Calu3 (cell line): Measurements from ENCODE around the gene DNAH14. TPM values are rescaled to one million over a fixed set of nuclear protein-coding genes. Genes with fewer than 3 reads are reported as not detected.

Experiments
- BruUV-seq: library from RNA; stranded (reverse); fragments of 400-500 nt; replicated peaks from 2 replicates; lab custom pipeline; 2021; lab: Mats Ljungman, UMichigan
- CTCF ChIA-PET: fragments of 300-600 bp; sonication (Branson Sonifier 250); formaldehyde crosslinking; loops from one replicate; lab custom pipeline; 2022; ENCODE audit warnings: antibody characterized with exemption; lab: Charles Lee
- DNase-seq: peaks from one replicate; pipeline ENCODE4 v3.0.0; 2022
- H3K27ac Mint-ChIP-seq: one replicate; pipeline ENCODE4 v1.8.0; 2022; ENCODE audit warnings: mixed read lengths; ENCODE audit not compliant: unreplicated experiment
- H3K27me3 Mint-ChIP-seq: one replicate; pipeline ENCODE4 v1.8.0; 2022; ENCODE audit warnings: mixed read lengths; ENCODE audit not compliant: unreplicated experiment
- H3K36me3 Mint-ChIP-seq: one replicate; pipeline ENCODE4 v1.8.0; 2022; ENCODE audit warnings: mild to moderate bottlenecking, moderate library complexity, mixed read lengths; ENCODE audit not compliant: insufficient read depth, unreplicated experiment
- H3K4me1 Mint-ChIP-seq: one replicate; pipeline ENCODE4 v1.8.0; 2022; ENCODE audit warnings: mild to moderate bottlenecking, low read depth, mixed read lengths; ENCODE audit not compliant: unreplicated experiment
- H3K4me3 Mint-ChIP-seq: one replicate; pipeline ENCODE4 v1.8.0; 2022; ENCODE audit warnings: mild to moderate bottlenecking, low read depth, moderate library complexity, mixed read lengths; ENCODE audit not compliant: unreplicated experiment
- H3K9me3 Mint-ChIP-seq: one replicate; pipeline ENCODE4 v1.8.0; 2022; ENCODE audit warnings: low read depth, mixed read lengths; ENCODE audit not compliant: unreplicated experiment
- intact Hi-C: fragments of 100-400 bp; cut with micrococcal nuclease; formaldehyde crosslinking; loops from one replicate; pipeline ENCODE4 v1.10.0; 2022; ENCODE audit not compliant: unreplicated experiment
- total RNA-seq: library from RNA; stranded (reverse); gene quantifications from 2 replicates; pipeline ENCODE4 v1.2.3, GENCODE V29; 2022
- TF ChIP-seq, protein P1 (sequence below): fragments of 200-600 bp; IDR thresholded peaks from one replicate; pipeline ENCODE4 v1.8.0; 2022; ENCODE audit warnings: antibody characterized with exemption; ENCODE audit not compliant: unreplicated experiment

Gene DNAH14
- total RNA-seq, 1 experiment from 2014 or later, result 66.8 TPM

DNA sequence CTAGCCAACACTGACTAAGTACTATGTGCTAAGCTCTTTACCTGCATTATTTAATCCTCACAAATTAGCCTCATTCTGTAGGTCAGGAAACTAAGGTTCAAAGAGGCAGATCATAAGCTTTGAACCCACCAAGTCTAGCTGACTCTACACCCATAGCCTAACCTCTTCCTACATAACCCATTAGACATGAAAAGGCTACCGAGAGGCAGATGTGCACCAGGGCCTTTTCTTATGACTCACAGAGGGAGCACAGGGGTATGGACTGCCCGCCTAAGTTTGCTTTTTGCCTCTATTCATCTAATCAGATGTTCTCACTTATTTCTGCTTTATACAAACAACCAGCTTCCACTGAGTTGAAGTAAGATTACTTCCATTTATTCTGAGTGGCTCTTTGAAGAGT lies 466.9 kb downstream of the DNAH14 start:
- DNase-seq, result no peak
- CTCF ChIA-PET, result no interaction called here
- Mint-ChIP-seq H3K4me3 (no peak overlapping the region), H3K27ac (no peak overlapping the region), H3K36me3 (peaks cover 77% of the 10 kb centered on the region), H3K27me3 (no peaks in the 10 kb centered on the region), H3K4me1 (no peaks in the 10 kb centered on the region), H3K9me3 (no peaks in the 10 kb centered on the region)
- TF ChIP-seq, protein P1, sequence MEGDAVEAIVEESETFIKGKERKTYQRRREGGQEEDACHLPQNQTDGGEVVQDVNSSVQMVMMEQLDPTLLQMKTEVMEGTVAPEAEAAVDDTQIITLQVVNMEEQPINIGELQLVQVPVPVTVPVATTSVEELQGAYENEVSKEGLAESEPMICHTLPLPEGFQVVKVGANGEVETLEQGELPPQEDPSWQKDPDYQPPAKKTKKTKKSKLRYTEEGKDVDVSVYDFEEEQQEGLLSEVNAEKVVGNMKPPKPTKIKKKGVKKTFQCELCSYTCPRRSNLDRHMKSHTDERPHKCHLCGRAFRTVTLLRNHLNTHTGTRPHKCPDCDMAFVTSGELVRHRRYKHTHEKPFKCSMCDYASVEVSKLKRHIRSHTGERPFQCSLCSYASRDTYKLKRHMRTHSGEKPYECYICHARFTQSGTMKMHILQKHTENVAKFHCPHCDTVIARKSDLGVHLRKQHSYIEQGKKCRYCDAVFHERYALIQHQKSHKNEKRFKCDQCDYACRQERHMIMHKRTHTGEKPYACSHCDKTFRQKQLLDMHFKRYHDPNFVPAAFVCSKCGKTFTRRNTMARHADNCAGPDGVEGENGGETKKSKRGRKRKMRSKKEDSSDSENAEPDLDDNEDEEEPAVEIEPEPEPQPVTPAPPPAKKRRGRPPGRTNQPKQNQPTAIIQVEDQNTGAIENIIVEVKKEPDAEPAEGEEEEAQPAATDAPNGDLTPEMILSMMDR, result no peak
- intact Hi-C loops, result no loop called here
- no TSS peak for BruUV-seq

DNA sequence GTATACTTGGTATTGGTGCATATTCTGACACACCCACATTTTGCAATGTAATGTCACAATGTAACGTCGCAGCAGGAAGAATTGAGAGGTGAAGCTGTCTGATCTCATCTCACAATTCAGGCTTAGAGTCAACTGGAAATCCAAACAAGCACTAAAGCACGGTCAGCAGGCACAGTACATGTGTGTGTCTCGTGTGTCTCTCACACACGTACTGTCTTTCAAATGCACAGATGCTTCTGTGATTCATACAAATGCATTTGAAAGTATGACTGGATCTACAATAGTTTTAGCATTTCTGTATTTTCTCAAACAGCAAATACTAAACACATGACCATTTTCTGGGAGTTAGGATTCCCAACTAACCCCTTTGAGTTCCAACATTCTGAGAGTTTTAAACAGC lies 471.5 kb downstream of the DNAH14 start:
- peaks cover 89% of the 10 kb centered on the region for H3K36me3 Mint-ChIP-seq
- H3K9me3 Mint-ChIP-seq, result no peaks in the 10 kb centered on the region
- CTCF ChIA-PET, result no interaction called here
- TF ChIP-seq, protein P1, result no peak
- no peak overlapping the region for H3K4me3 Mint-ChIP-seq
- BruUV-seq, result no TSS peak
- H3K27ac Mint-ChIP-seq, result no peak overlapping the region
- no peak for DNase-seq
- no peaks in the 10 kb centered on the region for H3K27me3 Mint-ChIP-seq
- intact Hi-C loops, result no loop called here
- no peaks in the 10 kb centered on the region for H3K4me1 Mint-ChIP-seq

DNA sequence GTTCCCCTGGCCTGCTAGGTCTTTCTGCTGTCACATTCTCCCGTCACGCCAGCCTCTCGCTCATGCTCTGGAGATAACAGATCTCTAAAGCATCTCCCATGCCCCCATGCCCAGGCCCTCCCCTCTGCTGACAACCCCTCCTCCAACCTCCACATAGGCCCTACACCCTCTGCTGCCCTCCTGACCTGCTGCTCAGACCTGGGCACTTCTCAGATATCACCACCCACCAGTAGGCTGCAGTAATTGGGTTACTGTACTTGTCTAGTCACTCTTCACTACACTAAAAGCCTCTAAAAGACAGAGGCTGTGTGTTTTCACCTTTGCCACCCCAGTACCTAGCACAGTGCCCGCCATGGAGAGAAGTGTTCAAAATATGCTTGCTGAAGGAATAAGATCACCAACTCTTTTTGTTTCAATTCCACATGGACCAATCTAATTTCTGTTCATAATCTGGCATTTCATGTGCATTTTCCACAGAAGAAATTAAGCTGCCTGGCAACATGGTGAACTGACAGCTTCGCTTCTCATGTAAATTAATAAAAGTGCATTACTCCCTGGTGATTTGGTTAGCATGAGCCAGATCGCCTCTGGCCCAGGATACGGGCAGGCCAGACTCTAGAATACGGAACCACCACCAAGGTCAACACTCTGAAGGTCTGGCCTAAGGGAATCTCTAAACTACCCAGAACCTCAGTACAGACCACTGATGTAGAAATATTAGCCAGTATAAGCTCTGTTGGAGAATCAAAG lies 477.7 kb downstream of the DNAH14 start:
- TF ChIP-seq, protein P1, result no peak
- BruUV-seq, result no TSS peak
- H3K9me3 Mint-ChIP-seq, result no peaks in the 10 kb centered on the region
- H3K27ac Mint-ChIP-seq, result no peak overlapping the region
- no peak overlapping the region for H3K4me3 Mint-ChIP-seq
- CTCF ChIA-PET, result interaction anchor here (0.6 kb wide), 1 partner anchor 1182 kb away, joined by 4 read pairs; no protein-coding TSS in a partner anchor
- peaks cover 65% of the 10 kb centered on the region for H3K36me3 Mint-ChIP-seq
- DNase-seq, result no peak
- peaks cover 11% of the 10 kb centered on the region for H3K4me1 Mint-ChIP-seq
- intact Hi-C loops, result no loop called here
- H3K27me3 Mint-ChIP-seq, result no peaks in the 10 kb centered on the region

DNA sequence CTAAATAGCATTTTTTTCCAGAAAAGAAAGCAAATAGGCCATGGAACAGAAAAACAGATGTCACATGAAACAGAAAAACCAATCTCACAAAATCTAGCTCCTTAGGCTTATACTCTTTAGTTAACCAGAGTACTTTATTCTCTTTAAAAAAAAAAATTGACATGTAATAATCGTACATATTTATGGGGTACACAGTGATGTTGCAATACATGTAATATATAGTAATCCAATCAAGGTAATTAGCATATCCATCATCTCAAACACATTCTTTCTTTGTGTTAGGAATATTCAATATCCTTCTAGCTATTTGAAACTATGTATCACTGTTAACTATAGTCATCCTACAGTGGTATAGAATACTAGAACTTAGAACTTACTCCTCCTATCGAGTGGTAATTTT lies 478.3 kb downstream of the DNAH14 start:
- peaks cover 17% of the 10 kb centered on the region for H3K4me1 Mint-ChIP-seq
- H3K36me3 Mint-ChIP-seq, result peaks cover 68% of the 10 kb centered on the region
- no peak for DNase-seq
- intact Hi-C loops, result no loop called here
- no peaks in the 10 kb centered on the region for H3K9me3 Mint-ChIP-seq
- H3K4me3 Mint-ChIP-seq, result no peak overlapping the region
- no TSS peak for BruUV-seq
- H3K27ac Mint-ChIP-seq, result peak overlapping the region; percentile 21
- CTCF ChIA-PET, result interaction anchor here (0.6 kb wide), 1 partner anchor 1183 kb away, joined by 4 read pairs; no protein-coding TSS in a partner anchor
- H3K27me3 Mint-ChIP-seq, result no peaks in the 10 kb centered on the region
- TF ChIP-seq, protein P1, result no peak
